HEK293 (cell line): ENCODE data around the gene LGALS16.

Experiments used
- CTCF ChIA-PET: fragments of 350-600 bp; formaldehyde crosslinking; extraction: SDS; loops from one replicate; lab custom pipeline; 2021; ENCODE audit warnings: antibody characterized with exemption; lab: Yijun Ruan, JAX
- POLR2A ChIA-PET: fragments of 300-600 bp; formaldehyde crosslinking; extraction: SDS; loops from one replicate; lab custom pipeline; 2020; ENCODE audit warnings: antibody characterized with exemption, inconsistent platforms; lab: Yijun Ruan, JAX
- H3K27ac ChIP-seq: fragments of 200-500 bp; sonication (Bioruptor generic); 2 replicates; pipeline ENCODE4 v1.5.1; 2014; ENCODE audit warnings: low read depth, low read length, control low read depth, inconsistent platforms; ENCODE audit errors: extremely low read depth
- H3K36me3 ChIP-seq, 2 experiments: fragments of 200-500 bp in 1 of 2; sonication (Bioruptor generic) in 1 of 2; 1 replicate in 1 of 2; 2 replicates in 1 of 2; pipeline ENCODE4 v1.5.1; 2014 to 2017; ENCODE audit warnings: inconsistent platforms in 2 of 2, low read length in 2 of 2; ENCODE audit not compliant: control insufficient read depth in 2 of 2, insufficient read depth in 1 of 2
- H3K4me1 ChIP-seq: fragments of 200-500 bp; sonication (Bioruptor generic); 2 replicates; pipeline ENCODE4 v1.5.1; 2014; ENCODE audit warnings: mild to moderate bottlenecking, low read length, inconsistent platforms; ENCODE audit not compliant: control insufficient read depth, insufficient read depth
- H3K4me3 ChIP-seq: 2 replicates; pipeline ENCODE4 v1.5.1; 2011; ENCODE audit warnings: low read depth, mild to moderate bottlenecking, control low read depth, low read length, moderate library complexity
- H3K9me3 ChIP-seq: fragments of 200-500 bp; sonication (Bioruptor generic); 2 replicates; pipeline ENCODE4 v1.5.1; 2014; ENCODE audit warnings: low read depth, low read length, inconsistent platforms; ENCODE audit not compliant: control insufficient read depth, insufficient read depth
- EGR2 ChIP-seq: fragments of 450-650 bp; formaldehyde crosslinking; IDR thresholded peaks from 2 replicates; pipeline ENCODE4 v1.5.1; 2016; ENCODE audit warnings: low read depth, missing biosample characterization, missing genetic modification characterization
- GLI2 ChIP-seq: fragments of 450-650 bp; formaldehyde crosslinking; IDR thresholded peaks from 2 replicates; pipeline ENCODE4; 2017; ENCODE audit warnings: missing biosample characterization, missing genetic modification characterization, low read depth, borderline replicate concordance
- KLF8 ChIP-seq: fragments of 450-650 bp; formaldehyde crosslinking; IDR thresholded peaks from 2 replicates; pipeline ENCODE4 v1.5.1; 2016; ENCODE audit warnings: missing biosample characterization, missing genetic modification characterization
- KLF9 ChIP-seq: fragments of 450-650 bp; formaldehyde crosslinking; IDR thresholded peaks from 2 replicates; pipeline ENCODE4 v1.5.1; 2016; ENCODE audit warnings: missing biosample characterization, missing genetic modification characterization, low read depth
- MZF1 ChIP-seq: fragments of 450-650 bp; formaldehyde crosslinking; IDR thresholded peaks from 2 replicates; pipeline ENCODE4 v1.5.1; 2017; ENCODE audit warnings: missing biosample characterization, missing genetic modification characterization, borderline replicate concordance
- PRDM1 ChIP-seq: fragments of 450-650 bp; formaldehyde crosslinking; IDR thresholded peaks from 2 replicates; pipeline ENCODE4; 2016; ENCODE audit warnings: missing biosample characterization, missing genetic modification characterization
- RBAK ChIP-seq: fragments of 450-650 bp; formaldehyde crosslinking; IDR thresholded peaks from 2 replicates; pipeline ENCODE4 v1.5.1; 2016; ENCODE audit warnings: missing biosample characterization, missing genetic modification characterization
- SCRT1 ChIP-seq: fragments of 450-650 bp; formaldehyde crosslinking; IDR thresholded peaks from 2 replicates; pipeline ENCODE4 v1.5.1; 2016; ENCODE audit warnings: missing biosample characterization, missing genetic modification characterization, borderline replicate concordance
- ZNF19 ChIP-seq: fragments of 450-650 bp; formaldehyde crosslinking; IDR thresholded peaks from 2 replicates; pipeline ENCODE4; 2016; ENCODE audit warnings: missing biosample characterization, missing genetic modification characterization, low read depth
- ZNF202 ChIP-seq: fragments of 450-650 bp; formaldehyde crosslinking; IDR thresholded peaks from 2 replicates; pipeline ENCODE4 v1.5.1; 2016; ENCODE audit warnings: missing biosample characterization, missing genetic modification characterization, borderline replicate concordance
- ZNF24 ChIP-seq: fragments of 450-650 bp; formaldehyde crosslinking; IDR thresholded peaks from 2 replicates; pipeline ENCODE4 v1.5.1; 2016; ENCODE audit warnings: missing biosample characterization, missing genetic modification characterization
- ZNF416 ChIP-seq: fragments of 450-650 bp; formaldehyde crosslinking; IDR thresholded peaks from 2 replicates; pipeline ENCODE4 v1.5.1; 2016; ENCODE audit warnings: missing biosample characterization, missing genetic modification characterization
- ZNF426 ChIP-seq: fragments of 450-650 bp; formaldehyde crosslinking; IDR thresholded peaks from 2 replicates; pipeline ENCODE4 v1.5.1; 2017; ENCODE audit warnings: missing biosample characterization, missing genetic modification characterization, mild to moderate bottlenecking, inconsistent platforms, moderate library complexity
- ZNF621 ChIP-seq: fragments of 450-650 bp; formaldehyde crosslinking; IDR thresholded peaks from 2 replicates; pipeline ENCODE4 v1.5.1; 2017; ENCODE audit warnings: missing biosample characterization, missing genetic modification characterization
- ZNF629 ChIP-seq: fragments of 450-650 bp; formaldehyde crosslinking; IDR thresholded peaks from 2 replicates; pipeline ENCODE4 v1.5.1; 2017; ENCODE audit warnings: missing biosample characterization, missing genetic modification characterization
- ZNF701 ChIP-seq: fragments of 450-650 bp; formaldehyde crosslinking; IDR thresholded peaks from 2 replicates; pipeline ENCODE4 v1.5.1; 2016; ENCODE audit warnings: missing biosample characterization, missing genetic modification characterization
- ZNF768 ChIP-seq: fragments of 450-650 bp; formaldehyde crosslinking; IDR thresholded peaks from 2 replicates; pipeline ENCODE4 v1.5.1; 2018; ENCODE audit warnings: missing biosample characterization, mild to moderate bottlenecking, missing genetic modification characterization
- TF ChIP-seq, protein P1 (sequence below): fragments of 450-650 bp; formaldehyde crosslinking; IDR thresholded peaks from 2 replicates; pipeline ENCODE4 v1.5.1; 2017; ENCODE audit warnings: missing biosample characterization, missing genetic modification characterization
- TF ChIP-seq, protein P2 (sequence below): fragments of 450-650 bp; formaldehyde crosslinking; IDR thresholded peaks from 2 replicates; pipeline ENCODE4 v1.5.1; 2016; ENCODE audit warnings: missing biosample characterization, missing genetic modification characterization
- TF ChIP-seq, protein P3 (sequence below): fragments of 450-650 bp; formaldehyde crosslinking; IDR thresholded peaks from 2 replicates; pipeline ENCODE4 v1.5.1; 2016; ENCODE audit warnings: missing biosample characterization, missing genetic modification characterization, low read depth
- TF ChIP-seq, protein P4 (sequence below): fragments of 450-650 bp; formaldehyde crosslinking; IDR thresholded peaks from 2 replicates; pipeline ENCODE4 v1.5.1; 2016; ENCODE audit warnings: missing biosample characterization, missing genetic modification characterization
- TF ChIP-seq, protein P5 (sequence below): fragments of 450-650 bp; formaldehyde crosslinking; IDR thresholded peaks from 2 replicates; pipeline ENCODE4 v1.5.1; 2016; ENCODE audit warnings: missing biosample characterization, missing genetic modification characterization, low read depth
- TF ChIP-seq, protein P6 (sequence below): fragments of 450-650 bp; formaldehyde crosslinking; IDR thresholded peaks from 2 replicates; pipeline ENCODE4 v1.5.1; 2016; ENCODE audit warnings: missing biosample characterization, missing genetic modification characterization
- TF ChIP-seq, protein P7 (sequence below): fragments of 450-650 bp; IDR thresholded peaks from 2 replicates; pipeline ENCODE4 v1.5.1; 2018; ENCODE audit warnings: missing biosample characterization, missing genetic modification characterization
- TF ChIP-seq, protein P8 (sequence below): fragments of 450-650 bp; formaldehyde crosslinking; IDR thresholded peaks from 2 replicates; pipeline ENCODE4 v1.5.1; 2016; ENCODE audit warnings: missing biosample characterization, missing genetic modification characterization

The LGALS16 gene

DNA sequence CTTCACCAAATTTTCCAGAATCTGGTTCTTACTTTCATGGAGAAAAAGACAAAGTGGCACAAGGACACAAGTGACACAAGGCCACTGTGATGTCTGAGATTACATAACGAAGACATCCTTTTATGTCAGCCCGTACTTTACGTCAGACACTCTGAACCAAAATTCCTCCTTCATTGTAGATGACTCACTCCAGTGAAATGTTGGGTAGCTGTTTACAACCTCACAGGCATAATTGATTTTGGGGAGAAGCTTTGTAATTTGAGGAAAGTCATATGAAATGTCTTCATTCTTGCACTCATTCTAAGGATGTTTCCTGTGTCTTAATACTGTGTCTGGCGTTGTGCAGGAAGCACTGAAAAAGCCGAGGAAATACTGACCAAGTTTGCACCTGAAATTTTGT, 28.6 kb downstream of the LGALS16 start:
- peaks cover 2% of the 10 kb centered on the region; the same call in 1 of the 2 replicates for H3K9me3 ChIP-seq
- H3K4me3 ChIP-seq = no peak overlapping the region
- no peaks in the 10 kb centered on the region for H3K4me1 ChIP-seq
- ChIA-PET CTCF (interaction anchor here (1.0 kb wide), 1 partner anchor 11 kb away, joined by 4 read pairs; no protein-coding TSS in a partner anchor), POLR2A (interaction anchor here (1.2 kb wide), 1 partner anchor 248 kb away, joined by 4 read pairs; the partner anchor contains the start of gene RPS16)
- H3K27ac ChIP-seq = no peak overlapping the region
- H3K36me3 ChIP-seq = no peaks in the 10 kb centered on the region
- TF ChIP-seq ZNF621 (no peak), ZNF24 (no peak), GLI2 (no peak), KLF9 (tag by site-specific recombination) (no peak), KLF8 (no peak), ZNF416 (tag by site-specific recombination) (no peak), ZNF701 (tag by site-specific recombination) (no peak), ZNF768 (no peak), ZNF629 (tag by site-specific recombination) (peak; percentile 81), MZF1 (tag by site-specific recombination) (no peak), ZNF426 (tag by site-specific recombination) (no peak), SCRT1 (tag by site-specific recombination) (no peak), RBAK (tag by site-specific recombination) (no peak), ZNF19 (tag by site-specific recombination) (no peak), PRDM1 (tag by site-specific recombination) (0 out of 2 replicates have a peak, but pooled peaks have one; percentile 25), ZNF202 (tag by site-specific recombination) (no peak), EGR2 (tag by site-specific recombination) (no peak)
- TF ChIP-seq, protein P1, sequence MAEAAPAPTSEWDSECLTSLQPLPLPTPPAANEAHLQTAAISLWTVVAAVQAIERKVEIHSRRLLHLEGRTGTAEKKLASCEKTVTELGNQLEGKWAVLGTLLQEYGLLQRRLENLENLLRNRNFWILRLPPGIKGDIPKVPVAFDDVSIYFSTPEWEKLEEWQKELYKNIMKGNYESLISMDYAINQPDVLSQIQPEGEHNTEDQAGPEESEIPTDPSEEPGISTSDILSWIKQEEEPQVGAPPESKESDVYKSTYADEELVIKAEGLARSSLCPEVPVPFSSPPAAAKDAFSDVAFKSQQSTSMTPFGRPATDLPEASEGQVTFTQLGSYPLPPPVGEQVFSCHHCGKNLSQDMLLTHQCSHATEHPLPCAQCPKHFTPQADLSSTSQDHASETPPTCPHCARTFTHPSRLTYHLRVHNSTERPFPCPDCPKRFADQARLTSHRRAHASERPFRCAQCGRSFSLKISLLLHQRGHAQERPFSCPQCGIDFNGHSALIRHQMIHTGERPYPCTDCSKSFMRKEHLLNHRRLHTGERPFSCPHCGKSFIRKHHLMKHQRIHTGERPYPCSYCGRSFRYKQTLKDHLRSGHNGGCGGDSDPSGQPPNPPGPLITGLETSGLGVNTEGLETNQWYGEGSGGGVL (tag by site-specific recombination) = peak; percentile 47
- TF ChIP-seq, protein P2, sequence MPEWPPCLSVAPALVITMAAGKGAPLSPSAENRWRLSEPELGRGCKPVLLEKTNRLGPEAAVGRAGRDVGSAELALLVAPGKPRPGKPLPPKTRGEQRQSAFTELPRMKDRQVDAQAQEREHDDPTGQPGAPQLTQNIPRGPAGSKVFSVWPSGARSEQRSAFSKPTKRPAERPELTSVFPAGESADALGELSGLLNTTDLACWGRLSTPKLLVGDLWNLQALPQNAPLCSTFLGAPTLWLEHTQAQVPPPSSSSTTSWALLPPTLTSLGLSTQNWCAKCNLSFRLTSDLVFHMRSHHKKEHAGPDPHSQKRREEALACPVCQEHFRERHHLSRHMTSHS (tag by site-specific recombination) = no peak
- TF ChIP-seq, protein P3, sequence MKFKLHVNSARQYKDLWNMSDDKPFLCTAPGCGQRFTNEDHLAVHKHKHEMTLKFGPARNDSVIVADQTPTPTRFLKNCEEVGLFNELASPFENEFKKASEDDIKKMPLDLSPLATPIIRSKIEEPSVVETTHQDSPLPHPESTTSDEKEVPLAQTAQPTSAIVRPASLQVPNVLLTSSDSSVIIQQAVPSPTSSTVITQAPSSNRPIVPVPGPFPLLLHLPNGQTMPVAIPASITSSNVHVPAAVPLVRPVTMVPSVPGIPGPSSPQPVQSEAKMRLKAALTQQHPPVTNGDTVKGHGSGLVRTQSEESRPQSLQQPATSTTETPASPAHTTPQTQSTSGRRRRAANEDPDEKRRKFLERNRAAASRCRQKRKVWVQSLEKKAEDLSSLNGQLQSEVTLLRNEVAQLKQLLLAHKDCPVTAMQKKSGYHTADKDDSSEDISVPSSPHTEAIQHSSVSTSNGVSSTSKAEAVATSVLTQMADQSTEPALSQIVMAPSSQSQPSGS = no peak
- TF ChIP-seq, protein P4, sequence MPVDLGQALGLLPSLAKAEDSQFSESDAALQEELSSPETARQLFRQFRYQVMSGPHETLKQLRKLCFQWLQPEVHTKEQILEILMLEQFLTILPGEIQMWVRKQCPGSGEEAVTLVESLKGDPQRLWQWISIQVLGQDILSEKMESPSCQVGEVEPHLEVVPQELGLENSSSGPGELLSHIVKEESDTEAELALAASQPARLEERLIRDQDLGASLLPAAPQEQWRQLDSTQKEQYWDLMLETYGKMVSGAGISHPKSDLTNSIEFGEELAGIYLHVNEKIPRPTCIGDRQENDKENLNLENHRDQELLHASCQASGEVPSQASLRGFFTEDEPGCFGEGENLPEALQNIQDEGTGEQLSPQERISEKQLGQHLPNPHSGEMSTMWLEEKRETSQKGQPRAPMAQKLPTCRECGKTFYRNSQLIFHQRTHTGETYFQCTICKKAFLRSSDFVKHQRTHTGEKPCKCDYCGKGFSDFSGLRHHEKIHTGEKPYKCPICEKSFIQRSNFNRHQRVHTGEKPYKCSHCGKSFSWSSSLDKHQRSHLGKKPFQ (tag by site-specific recombination) = no peak
- TF ChIP-seq, protein P5, sequence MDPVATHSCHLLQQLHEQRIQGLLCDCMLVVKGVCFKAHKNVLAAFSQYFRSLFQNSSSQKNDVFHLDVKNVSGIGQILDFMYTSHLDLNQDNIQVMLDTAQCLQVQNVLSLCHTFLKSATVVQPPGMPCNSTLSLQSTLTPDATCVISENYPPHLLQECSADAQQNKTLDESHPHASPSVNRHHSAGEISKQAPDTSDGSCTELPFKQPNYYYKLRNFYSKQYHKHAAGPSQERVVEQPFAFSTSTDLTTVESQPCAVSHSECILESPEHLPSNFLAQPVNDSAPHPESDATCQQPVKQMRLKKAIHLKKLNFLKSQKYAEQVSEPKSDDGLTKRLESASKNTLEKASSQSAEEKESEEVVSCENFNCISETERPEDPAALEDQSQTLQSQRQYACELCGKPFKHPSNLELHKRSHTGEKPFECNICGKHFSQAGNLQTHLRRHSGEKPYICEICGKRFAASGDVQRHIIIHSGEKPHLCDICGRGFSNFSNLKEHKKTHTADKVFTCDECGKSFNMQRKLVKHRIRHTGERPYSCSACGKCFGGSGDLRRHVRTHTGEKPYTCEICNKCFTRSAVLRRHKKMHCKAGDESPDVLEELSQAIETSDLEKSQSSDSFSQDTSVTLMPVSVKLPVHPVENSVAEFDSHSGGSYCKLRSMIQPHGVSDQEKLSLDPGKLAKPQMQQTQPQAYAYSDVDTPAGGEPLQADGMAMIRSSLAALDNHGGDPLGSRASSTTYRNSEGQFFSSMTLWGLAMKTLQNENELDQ (tag by site-specific recombination) = no peak
- TF ChIP-seq, protein P6, sequence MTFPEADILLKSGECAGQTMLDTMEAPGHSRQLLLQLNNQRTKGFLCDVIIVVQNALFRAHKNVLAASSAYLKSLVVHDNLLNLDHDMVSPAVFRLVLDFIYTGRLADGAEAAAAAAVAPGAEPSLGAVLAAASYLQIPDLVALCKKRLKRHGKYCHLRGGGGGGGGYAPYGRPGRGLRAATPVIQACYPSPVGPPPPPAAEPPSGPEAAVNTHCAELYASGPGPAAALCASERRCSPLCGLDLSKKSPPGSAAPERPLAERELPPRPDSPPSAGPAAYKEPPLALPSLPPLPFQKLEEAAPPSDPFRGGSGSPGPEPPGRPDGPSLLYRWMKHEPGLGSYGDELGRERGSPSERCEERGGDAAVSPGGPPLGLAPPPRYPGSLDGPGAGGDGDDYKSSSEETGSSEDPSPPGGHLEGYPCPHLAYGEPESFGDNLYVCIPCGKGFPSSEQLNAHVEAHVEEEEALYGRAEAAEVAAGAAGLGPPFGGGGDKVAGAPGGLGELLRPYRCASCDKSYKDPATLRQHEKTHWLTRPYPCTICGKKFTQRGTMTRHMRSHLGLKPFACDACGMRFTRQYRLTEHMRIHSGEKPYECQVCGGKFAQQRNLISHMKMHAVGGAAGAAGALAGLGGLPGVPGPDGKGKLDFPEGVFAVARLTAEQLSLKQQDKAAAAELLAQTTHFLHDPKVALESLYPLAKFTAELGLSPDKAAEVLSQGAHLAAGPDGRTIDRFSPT (tag by site-specific recombination) = peak; percentile 47; the same call in 1 of the 2 replicates
- TF ChIP-seq, protein P7, sequence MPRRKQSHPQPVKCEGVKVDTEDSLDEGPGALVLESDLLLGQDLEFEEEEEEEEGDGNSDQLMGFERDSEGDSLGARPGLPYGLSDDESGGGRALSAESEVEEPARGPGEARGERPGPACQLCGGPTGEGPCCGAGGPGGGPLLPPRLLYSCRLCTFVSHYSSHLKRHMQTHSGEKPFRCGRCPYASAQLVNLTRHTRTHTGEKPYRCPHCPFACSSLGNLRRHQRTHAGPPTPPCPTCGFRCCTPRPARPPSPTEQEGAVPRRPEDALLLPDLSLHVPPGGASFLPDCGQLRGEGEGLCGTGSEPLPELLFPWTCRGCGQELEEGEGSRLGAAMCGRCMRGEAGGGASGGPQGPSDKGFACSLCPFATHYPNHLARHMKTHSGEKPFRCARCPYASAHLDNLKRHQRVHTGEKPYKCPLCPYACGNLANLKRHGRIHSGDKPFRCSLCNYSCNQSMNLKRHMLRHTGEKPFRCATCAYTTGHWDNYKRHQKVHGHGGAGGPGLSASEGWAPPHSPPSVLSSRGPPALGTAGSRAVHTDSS (tag by site-specific recombination) = no peak
- TF ChIP-seq, protein P8, sequence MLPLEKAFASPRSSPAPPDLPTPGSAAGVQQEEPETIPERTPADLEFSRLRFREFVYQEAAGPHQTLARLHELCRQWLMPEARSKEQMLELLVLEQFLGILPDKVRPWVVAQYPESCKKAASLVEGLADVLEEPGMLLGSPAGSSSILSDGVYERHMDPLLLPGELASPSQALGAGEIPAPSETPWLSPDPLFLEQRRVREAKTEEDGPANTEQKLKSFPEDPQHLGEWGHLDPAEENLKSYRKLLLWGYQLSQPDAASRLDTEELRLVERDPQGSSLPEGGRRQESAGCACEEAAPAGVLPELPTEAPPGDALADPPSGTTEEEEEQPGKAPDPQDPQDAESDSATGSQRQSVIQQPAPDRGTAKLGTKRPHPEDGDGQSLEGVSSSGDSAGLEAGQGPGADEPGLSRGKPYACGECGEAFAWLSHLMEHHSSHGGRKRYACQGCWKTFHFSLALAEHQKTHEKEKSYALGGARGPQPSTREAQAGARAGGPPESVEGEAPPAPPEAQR (tag by site-specific recombination) = no peak
